ENCODE data around the gene WDTC1. TPM values are rescaled to one million over a fixed set of nuclear protein-coding genes. Genes with fewer than 3 reads are reported as not detected.
A peak's percentile ranks its signal among the peaks of the same experiment; 100 is the strongest.

Gene WDTC1
- total RNA-seq, 2 experiments from 2014 or later: 45.4 to 47.1 TPM

DNA sequence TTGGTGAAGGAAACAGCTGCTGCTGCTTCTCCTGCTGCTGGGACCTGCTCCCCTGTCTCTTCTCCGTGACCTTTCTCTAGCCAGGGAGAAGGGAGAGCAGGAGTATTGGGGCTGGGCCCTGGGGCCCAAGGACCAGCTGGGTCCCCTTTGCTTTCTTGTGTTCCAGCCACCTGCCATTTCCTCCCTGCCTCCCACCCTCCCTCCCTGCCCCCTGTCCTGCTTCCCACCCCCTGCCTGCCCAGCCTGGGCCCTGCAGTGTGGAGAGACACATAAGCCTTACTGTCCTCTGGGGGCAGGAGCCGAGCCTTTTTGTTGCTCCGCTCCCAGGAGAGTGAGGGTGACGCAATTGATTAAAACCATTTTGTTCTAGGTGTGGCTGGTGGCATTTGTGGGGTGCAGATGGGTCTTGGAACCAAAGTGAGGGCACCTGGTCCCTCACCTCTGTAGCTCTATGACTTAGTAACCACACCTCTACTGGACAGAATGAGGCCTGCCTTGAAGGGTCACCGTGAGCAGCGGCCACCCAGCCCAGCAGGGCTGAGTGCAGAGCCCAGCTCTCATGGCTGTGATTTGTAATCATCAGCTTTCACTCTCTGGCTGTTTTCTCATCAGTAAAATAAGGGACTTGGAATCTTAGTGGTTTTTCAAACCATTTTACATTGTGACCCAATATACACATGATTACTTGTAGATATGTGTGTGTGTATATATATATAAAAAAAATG, 73.6 kb downstream of the WDTC1 start:
- H3K36me3 Mint-ChIP-seq (ENCODE audit: low read depth): no peaks in the 10 kb centered on the region
- POLR2A ChIA-PET: interaction anchor here (1.0 kb wide), 1 partner anchor 87 kb away, joined by 3 read pairs; no protein-coding TSS in a partner anchor
- H3K4me1 Mint-ChIP-seq: no peaks in the 10 kb centered on the region
- DNase-seq: no peak
- H3K9me3 Mint-ChIP-seq: no peaks in the 10 kb centered on the region
- H3K4me3 Mint-ChIP-seq: no peak overlapping the region
- CTCF ChIA-PET: interaction anchor here (0.6 to 2.2 kb wide), 5 partner anchors 11 to 876 kb away, joined by 3 to 18 read pairs (median 4); partner anchors contain the start of gene DHDDS
- H3K27me3 Mint-ChIP-seq: peaks cover 2% of the 10 kb centered on the region
- no peak overlapping the region for H3K27ac Mint-ChIP-seq

DNA sequence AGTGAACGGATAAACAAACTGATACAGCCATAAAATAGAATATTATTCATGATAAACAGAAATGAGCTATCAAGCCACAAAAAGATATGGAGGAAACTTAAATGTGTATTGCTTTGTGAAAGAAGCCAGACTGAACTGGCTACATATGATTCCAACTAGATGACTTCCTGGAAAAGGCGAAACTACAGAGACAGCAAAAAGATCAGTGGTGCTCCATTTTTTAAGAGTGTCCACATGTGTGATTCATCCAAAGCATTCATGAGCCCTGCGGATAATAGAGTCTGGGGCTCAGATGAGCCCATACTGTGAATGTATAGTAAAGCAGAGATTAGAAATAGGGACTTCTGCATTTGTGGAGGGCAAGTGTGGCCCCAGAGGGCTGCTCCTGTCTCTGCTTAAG, 79.7 kb downstream of the WDTC1 start:
- no peak for DNase-seq
- Mint-ChIP-seq H3K27ac (no peak overlapping the region), H3K4me1 (no peaks in the 10 kb centered on the region), H3K4me3 (no peak overlapping the region), H3K27me3 (peaks cover 11% of the 10 kb centered on the region), H3K36me3 (ENCODE audit: low read depth) (no peaks in the 10 kb centered on the region), H3K9me3 (no peaks in the 10 kb centered on the region)
- ChIA-PET CTCF (interaction anchor here (0.7 to 2.6 kb wide), 4 partner anchors 13 to 606 kb away, joined by 3 to 17 read pairs (median 8); no protein-coding TSS in a partner anchor), POLR2A (interaction anchor here (0.6 kb wide), 3 partner anchors 15 to 1326 kb away, joined by 3 read pairs; no protein-coding TSS in a partner anchor)

DNA sequence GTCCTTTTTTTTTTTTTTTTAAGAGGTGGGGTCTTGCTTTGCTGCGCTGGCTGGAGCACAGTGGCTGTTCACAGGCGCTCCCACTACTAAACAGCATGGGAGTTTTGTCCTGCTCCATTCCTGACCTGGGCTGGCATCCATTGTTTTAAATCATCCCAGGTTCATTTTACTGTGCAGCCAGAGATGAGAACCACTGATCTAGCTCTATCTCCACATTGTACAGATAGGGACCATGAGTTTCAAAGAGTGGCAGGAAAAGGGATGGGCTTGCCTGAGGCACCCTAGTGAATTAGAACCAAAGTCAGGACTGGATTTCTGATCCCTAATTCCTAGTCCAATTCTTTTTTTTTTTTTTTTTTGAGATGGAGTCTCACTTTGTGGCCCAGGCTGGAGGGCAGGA, 80.3 kb downstream of the WDTC1 start:
- CTCF ChIA-PET: interaction anchor here (0.7 to 1.5 kb wide), 2 partner anchors 13 to 605 kb away, joined by 3 to 7 read pairs; no protein-coding TSS in a partner anchor

DNA sequence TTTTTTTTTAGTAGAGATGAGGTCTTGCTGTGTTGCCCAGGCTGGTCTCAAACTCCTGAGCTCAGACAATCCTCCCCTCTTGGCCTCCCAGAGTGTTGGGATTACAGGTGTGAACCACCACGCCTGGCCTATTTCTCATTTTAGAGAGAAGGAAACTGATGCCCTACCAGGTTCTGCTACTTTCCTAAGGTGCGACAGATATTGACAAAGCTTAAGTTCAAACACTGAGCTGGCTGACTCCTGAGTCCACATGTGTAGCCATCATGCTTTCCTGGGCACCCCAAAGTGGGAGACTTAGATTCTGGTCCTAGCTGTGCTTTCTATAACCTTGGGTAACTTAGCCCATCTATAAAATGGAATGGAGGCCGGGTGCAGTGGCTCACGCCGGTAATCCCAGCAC, 82.4 kb downstream of the WDTC1 start:
- peaks cover 7% of the 10 kb centered on the region for H3K4me1 Mint-ChIP-seq
- DNase-seq: no peak
- POLR2A ChIA-PET: interaction anchor here (1.1 to 1.3 kb wide), 2 partner anchors 28 to 162 kb away, joined by 3 to 5 read pairs; partner anchors contain the start of gene SLC9A1
- H3K4me3 Mint-ChIP-seq: no peak overlapping the region
- CTCF ChIA-PET: interaction anchor here (0.6 to 1.3 kb wide), 3 partner anchors 15 to 70 kb away, joined by 3 to 6 read pairs (median 3); no protein-coding TSS in a partner anchor
- H3K27me3 Mint-ChIP-seq: peaks cover 11% of the 10 kb centered on the region
- no peak overlapping the region for H3K27ac Mint-ChIP-seq
- H3K36me3 Mint-ChIP-seq (ENCODE audit: low read depth): no peaks in the 10 kb centered on the region
- no peaks in the 10 kb centered on the region for H3K9me3 Mint-ChIP-seq

More for the DNA sequence above, 80.3 kb downstream of the WDTC1 start:
- H3K9me3 Mint-ChIP-seq: no peaks in the 10 kb centered on the region
- H3K27me3 Mint-ChIP-seq: peaks cover 11% of the 10 kb centered on the region
- no peak overlapping the region for H3K27ac Mint-ChIP-seq
- no peak for DNase-seq
- H3K4me1 Mint-ChIP-seq: no peaks in the 10 kb centered on the region
- H3K36me3 Mint-ChIP-seq (ENCODE audit: low read depth): no peaks in the 10 kb centered on the region
- no peak overlapping the region for H3K4me3 Mint-ChIP-seq
- POLR2A ChIA-PET: interaction anchor here (0.6 kb wide), 1 partner anchor 1326 kb away, joined by 3 read pairs; no protein-coding TSS in a partner anchor

DNA sequence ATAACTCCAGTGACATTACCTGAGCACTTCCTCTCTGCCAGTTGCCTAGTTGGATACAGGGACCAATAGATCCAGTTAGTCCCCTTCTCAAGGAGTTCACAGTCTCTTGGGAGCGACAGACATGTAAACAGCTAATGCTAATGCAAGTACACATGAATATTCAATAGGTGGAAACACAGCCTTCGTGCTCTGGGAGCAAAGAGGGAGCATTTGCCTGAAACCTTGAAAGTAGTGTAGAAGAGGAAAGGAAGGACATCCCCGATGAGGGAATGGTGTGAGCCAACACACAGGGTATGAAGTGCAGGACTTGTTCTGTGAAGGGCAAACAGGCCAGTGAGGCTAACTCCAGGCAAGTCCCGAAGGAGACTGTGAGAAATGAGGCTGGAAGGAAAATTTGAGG, 83.7 kb downstream of the WDTC1 start:
- Mint-ChIP-seq H3K4me1 (peaks cover 10% of the 10 kb centered on the region), H3K4me3 (no peak overlapping the region), H3K36me3 (ENCODE audit: low read depth) (peaks cover 9% of the 10 kb centered on the region), H3K27ac (no peak overlapping the region), H3K27me3 (peaks cover 9% of the 10 kb centered on the region), H3K9me3 (no peaks in the 10 kb centered on the region)
- ChIA-PET POLR2A (no interaction called here), CTCF (interaction anchor here (0.7 to 2.6 kb wide), 3 partner anchors 14 to 17 kb away, joined by 3 to 8 read pairs (median 3); no protein-coding TSS in a partner anchor)
- no peak for DNase-seq

DNA sequence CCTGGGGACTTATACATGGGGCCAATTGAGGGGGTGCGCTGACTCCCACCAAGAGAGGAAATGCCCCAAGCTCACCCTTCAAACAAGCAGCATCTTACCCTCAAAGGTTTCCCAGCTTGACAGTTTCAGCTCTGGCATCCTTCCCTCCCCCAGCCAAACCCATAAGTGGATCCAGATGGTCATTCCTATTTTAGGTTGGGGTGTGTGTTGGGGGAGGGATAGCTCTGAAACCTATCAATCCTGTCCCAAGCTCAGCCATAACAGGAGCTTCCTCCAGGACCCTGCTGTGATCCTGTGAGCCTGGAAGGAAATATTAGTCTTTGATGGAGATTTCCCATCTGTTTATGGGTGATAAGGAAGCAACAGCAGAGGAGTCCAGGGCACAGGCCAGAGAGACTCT, 84.2 kb downstream of the WDTC1 start:
- peaks cover 10% of the 10 kb centered on the region for H3K36me3 Mint-ChIP-seq (ENCODE audit: low read depth)
- ChIA-PET CTCF (interaction anchor here (0.7 to 2.6 kb wide), 3 partner anchors 14 to 18 kb away, joined by 3 to 8 read pairs (median 3); no protein-coding TSS in a partner anchor), POLR2A (no interaction called here)
- H3K4me3 Mint-ChIP-seq: no peak overlapping the region
- no peak overlapping the region for H3K27ac Mint-ChIP-seq
- DNase-seq: no peak
- H3K27me3 Mint-ChIP-seq: peaks cover 7% of the 10 kb centered on the region
- peaks cover 14% of the 10 kb centered on the region for H3K4me1 Mint-ChIP-seq
- H3K9me3 Mint-ChIP-seq: no peaks in the 10 kb centered on the region

DNA sequence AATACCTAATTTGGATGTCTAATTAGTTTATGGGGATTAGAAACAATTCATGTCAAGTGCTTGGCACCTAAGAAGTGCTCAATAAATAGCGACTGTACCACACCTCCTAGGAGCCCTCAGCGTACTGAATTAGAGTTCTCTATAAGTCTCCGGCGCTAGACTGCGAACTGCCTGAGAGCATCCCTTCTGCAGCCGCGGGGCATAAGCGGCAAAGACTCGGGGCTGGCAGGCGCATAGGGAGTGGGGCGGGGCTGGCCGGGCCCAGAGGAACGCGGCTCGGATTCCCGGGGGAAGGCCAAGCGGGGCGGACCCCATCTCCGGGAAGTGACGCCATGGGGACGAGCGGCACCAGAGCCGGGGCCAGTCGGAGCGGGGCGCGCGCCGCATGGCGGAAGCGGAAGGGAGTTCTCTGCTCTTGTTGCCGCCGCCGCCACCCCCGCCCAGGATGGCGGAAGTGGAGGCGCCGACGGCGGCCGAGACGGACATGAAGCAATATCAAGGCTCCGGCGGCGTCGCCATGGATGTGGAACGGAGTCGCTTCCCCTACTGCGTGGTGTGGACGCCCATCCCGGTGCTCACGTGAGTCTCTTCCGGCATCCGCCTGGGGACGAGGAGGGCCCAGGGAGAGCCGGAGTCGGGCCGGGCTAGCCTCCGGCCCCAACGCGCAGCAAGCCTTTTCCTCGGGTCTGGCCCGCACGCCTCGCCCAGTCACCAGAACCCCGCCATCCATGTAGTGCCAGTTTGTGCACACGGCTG, 87.6 kb downstream of the WDTC1 start, which contains the start of gene TMEM222:
Gene TMEM222 (plus strand): TSS at position 351 of the 756 bp plus-strand sequence. CDS start 35 bp downstream, at position 386.
- Mint-ChIP-seq H3K27ac (peak within 1 kb of the TSS; percentile 89), H3K4me1 (peaks cover 46% of the 10 kb centered on the region), H3K9me3 (no peaks in the 10 kb centered on the region), H3K36me3 (ENCODE audit: low read depth) (peaks cover 30% of the 10 kb centered on the region), H3K4me3 (peak within 1 kb of the TSS; percentile 96), H3K27me3 (peaks cover 4% of the 10 kb centered on the region)
- CTCF ChIA-PET: interaction anchor here (0.9 to 2.8 kb wide), 8 partner anchors 10 to 73 kb away, joined by 4 to 25 read pairs (median 6); partner anchors contain the start of genes GPR3 and SYTL1
- DNase-seq: peak; percentile 98
- POLR2A ChIA-PET: interaction anchor here (1.2 to 2.4 kb wide), 4 partner anchors 11 to 341 kb away, joined by 3 to 26 read pairs (median 6); partner anchors contain the start of gene SYTL1

DNA sequence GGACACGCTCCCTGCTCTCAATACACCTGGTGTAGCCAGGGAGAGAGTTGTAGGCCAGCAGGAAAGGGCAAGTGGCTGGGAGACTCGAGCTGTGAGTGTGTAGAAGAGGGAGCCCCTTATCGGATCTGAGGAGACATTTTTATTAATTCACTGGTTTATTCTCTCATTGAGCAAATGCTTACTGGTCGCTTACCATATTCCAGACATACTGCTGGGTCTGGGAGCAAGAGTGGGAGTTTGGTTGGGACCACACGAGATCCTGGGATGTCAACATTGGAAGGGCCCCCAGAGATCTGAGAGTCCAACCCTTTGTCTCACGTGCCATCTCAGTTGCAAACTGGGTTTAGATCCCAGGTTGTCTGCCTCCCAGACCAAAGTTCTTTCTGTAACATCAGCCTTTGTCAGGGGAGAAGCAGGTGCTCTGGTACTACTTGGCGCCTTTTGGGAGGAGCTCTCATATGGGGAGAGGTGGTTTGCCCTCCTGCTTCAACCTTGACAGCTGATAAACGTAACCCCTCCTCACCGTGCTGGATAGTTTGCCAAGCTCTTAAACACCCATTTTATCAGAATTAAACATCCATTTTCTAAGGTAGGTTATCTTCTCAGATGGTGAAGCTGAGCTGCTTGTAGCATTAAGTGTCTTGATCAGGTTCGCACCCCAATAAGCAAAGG, 88.3 kb downstream of the WDTC1 start:
- ChIA-PET CTCF (interaction anchor here (0.8 to 2.8 kb wide), 11 partner anchors 10 to 168 kb away, joined by 3 to 25 read pairs (median 5); partner anchors contain the start of genes GPR3, SLC9A1 and SYTL1), POLR2A (interaction anchor here (1.0 to 2.4 kb wide), 8 partner anchors 10 to 341 kb away, joined by 3 to 26 read pairs (median 4); partner anchors contain the start of genes SLC9A1 and SYTL1)
- peak overlapping the region; percentile 96 for H3K4me3 Mint-ChIP-seq
- peaks cover 31% of the 10 kb centered on the region for H3K36me3 Mint-ChIP-seq (ENCODE audit: low read depth)
- H3K27me3 Mint-ChIP-seq: peaks cover 4% of the 10 kb centered on the region
- peak overlapping the region; percentile 89 for H3K27ac Mint-ChIP-seq
- peaks cover 48% of the 10 kb centered on the region for H3K4me1 Mint-ChIP-seq
- no peaks in the 10 kb centered on the region for H3K9me3 Mint-ChIP-seq
- no peak for DNase-seq

DNA sequence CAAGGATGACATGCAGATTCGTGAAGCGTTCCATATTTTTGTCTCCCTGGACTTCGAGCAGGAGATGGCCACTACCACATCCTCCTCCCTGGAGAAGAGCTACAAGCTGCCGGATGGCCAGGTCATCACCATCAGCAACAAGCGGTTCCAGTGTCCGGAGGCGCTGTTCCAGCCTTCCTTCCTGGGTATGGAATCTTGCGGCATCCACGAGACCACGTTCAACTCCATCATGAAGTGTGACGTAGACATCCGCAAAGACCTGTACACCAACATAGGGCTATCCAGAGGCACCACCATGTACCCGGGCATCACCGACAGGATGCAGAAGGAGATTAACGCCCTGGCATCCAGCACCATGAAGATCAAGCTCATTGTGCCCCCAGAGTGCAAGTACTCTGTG, 90.9 kb downstream of the WDTC1 start:
- DNase-seq: no peak
- H3K27ac Mint-ChIP-seq: no peak overlapping the region
- H3K4me3 Mint-ChIP-seq: no peak overlapping the region
- no peaks in the 10 kb centered on the region for H3K27me3 Mint-ChIP-seq
- H3K36me3 Mint-ChIP-seq (ENCODE audit: low read depth): peaks cover 42% of the 10 kb centered on the region
- no peaks in the 10 kb centered on the region for H3K9me3 Mint-ChIP-seq
- peaks cover 57% of the 10 kb centered on the region for H3K4me1 Mint-ChIP-seq
- ChIA-PET POLR2A (interaction anchor here (2.0 kb wide), 1 partner anchor 9 kb away, joined by 4 read pairs; no protein-coding TSS in a partner anchor), CTCF (interaction anchor here (2.5 to 2.6 kb wide), 2 partner anchors 29 to 32 kb away, joined by 8 to 12 read pairs; no protein-coding TSS in a partner anchor)

DNA sequence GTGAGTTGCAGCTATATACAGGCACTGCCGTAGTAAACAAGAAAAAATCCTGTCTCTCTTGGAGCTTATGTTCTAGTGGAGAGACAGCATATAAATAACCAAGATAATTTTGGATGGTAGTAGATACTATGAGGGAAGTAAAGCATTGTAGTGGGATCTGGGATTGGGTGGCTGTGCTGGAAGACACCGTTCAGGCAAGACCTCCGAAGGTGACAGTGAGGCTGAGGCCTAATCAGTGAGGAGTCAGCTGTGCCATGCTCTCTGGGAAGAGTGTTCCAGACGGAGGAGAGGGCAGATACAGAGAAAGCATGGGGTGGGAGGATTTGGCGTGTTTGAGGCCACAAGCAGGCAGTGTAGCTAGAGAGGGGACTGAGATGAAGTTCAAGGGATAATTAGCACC, 93.5 kb downstream of the WDTC1 start:
- ChIA-PET POLR2A (no interaction called here), CTCF (interaction anchor here (1.4 kb wide), 1 partner anchor 60 kb away, joined by 3 read pairs; no protein-coding TSS in a partner anchor)

DNA sequence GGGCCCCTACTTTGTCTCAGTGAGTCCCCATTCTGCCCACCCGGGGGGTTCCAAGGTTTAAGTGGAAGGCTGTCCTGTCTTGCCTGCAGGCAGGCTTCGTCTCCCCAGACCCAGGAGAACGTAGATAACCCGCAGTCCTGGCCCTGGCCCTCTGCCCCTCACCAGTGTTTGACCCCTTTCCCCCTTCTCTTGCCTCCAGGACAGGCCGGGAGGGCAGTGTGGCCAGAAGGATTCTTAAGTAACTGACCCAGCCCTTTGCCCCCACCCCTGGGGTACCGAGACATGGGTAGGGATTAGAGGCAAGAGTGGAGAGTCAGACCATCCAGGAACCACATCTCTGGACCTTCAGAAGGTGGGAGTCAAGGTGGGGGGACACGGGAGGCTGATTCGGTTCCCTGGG, 96.4 kb downstream of the WDTC1 start:
- peaks cover 60% of the 10 kb centered on the region for H3K36me3 Mint-ChIP-seq (ENCODE audit: low read depth)
- CTCF ChIA-PET: no interaction called here
- H3K9me3 Mint-ChIP-seq: no peaks in the 10 kb centered on the region
- no peak overlapping the region for H3K27ac Mint-ChIP-seq
- peaks cover 48% of the 10 kb centered on the region for H3K4me1 Mint-ChIP-seq
- H3K27me3 Mint-ChIP-seq: no peaks in the 10 kb centered on the region
- DNase-seq: no peak
- no peak overlapping the region for H3K4me3 Mint-ChIP-seq
- POLR2A ChIA-PET: interaction anchor here (3.1 kb wide), 1 partner anchor 11 kb away, joined by 19 read pairs; the partner anchor contains the start of gene SYTL1

More for the DNA sequence above, 93.5 kb downstream of the WDTC1 start:
- Mint-ChIP-seq H3K27ac (no peak overlapping the region), H3K27me3 (no peaks in the 10 kb centered on the region), H3K9me3 (no peaks in the 10 kb centered on the region), H3K4me1 (peaks cover 70% of the 10 kb centered on the region), H3K4me3 (no peak overlapping the region), H3K36me3 (ENCODE audit: low read depth) (peaks cover 53% of the 10 kb centered on the region)
- no peak for DNase-seq

DNA sequence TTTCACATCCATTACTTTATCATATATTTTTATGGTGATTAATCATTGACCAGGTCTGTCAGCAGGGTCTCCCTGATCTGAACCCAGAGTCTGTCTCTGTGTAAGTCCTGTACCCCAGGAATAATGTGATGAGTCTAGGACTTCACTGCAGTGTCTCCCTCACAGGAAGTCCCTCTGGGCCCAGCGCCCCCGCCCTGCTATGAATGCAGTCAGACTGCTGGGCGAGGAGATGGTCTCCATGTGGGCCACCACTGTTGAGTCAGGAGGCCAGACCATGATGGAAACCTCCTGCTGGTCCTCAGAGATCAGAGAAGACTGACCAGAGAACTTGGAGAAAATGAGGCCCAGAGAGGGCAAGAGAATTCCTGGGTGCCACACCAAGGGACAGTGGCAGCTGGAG, 97.0 kb downstream of the WDTC1 start:
- ChIA-PET POLR2A (interaction anchor here (3.1 kb wide), 1 partner anchor 11 kb away, joined by 19 read pairs; the partner anchor contains the start of gene SYTL1), CTCF (interaction anchor here (1.5 to 2.5 kb wide), 5 partner anchors 8 to 59 kb away, joined by 6 to 27 read pairs (median 21); no protein-coding TSS in a partner anchor)
- no peaks in the 10 kb centered on the region for H3K9me3 Mint-ChIP-seq
- peaks cover 63% of the 10 kb centered on the region for H3K36me3 Mint-ChIP-seq (ENCODE audit: low read depth)
- H3K4me3 Mint-ChIP-seq: no peak overlapping the region
- peak overlapping the region; percentile 68 for H3K27ac Mint-ChIP-seq
- H3K27me3 Mint-ChIP-seq: no peaks in the 10 kb centered on the region
- H3K4me1 Mint-ChIP-seq: peaks cover 41% of the 10 kb centered on the region
- no peak for DNase-seq

Measured in activated CD4-positive, alpha-beta memory T cell treated with anti-CD3 and anti-CD28 coated beads, Interleukin-2, amount 10 ng/mL, durations not matched to agents 7 days and 5 days (primary cell).